Smooth muscle cell (in vitro differentiated cells): ENCODE results near the gene SLC7A14. TPM values are rescaled to one million over a fixed set of nuclear protein-coding genes. Genes with fewer than 3 reads are reported as not detected.

ENCODE experiments used
- DNase-seq: peaks from one replicate; lab custom pipeline; 2025; ENCODE audit not compliant: unreplicated experiment; lab: John Stamatoyannopoulos, UW
- H2AFZ ChIP-seq: fragments of 200-600 bp; sonication (generic); 2 replicates; pipeline ENCODE4 v1.6.0; 2016; ENCODE audit warnings: antibody characterized with exemption, low read depth, mild to moderate bottlenecking
- H3F3A ChIP-seq: fragments of 200-600 bp; sonication (generic); 2 replicates; pipeline ENCODE4 v1.6.0; 2017; ENCODE audit warnings: antibody characterized with exemption, low read depth
- H3K27ac ChIP-seq: fragments of 200-600 bp; sonication (generic); 2 replicates; pipeline ENCODE4 v1.5.1; 2016; ENCODE audit warnings: low read depth, mild to moderate bottlenecking
- H3K27me3 ChIP-seq: fragments of 200-600 bp; sonication (generic); 2 replicates; pipeline ENCODE4 v1.6.1; 2016; ENCODE audit warnings: low read depth, mild to moderate bottlenecking
- H3K36me3 ChIP-seq: fragments of 200-600 bp; sonication (generic); 2 replicates; pipeline ENCODE4 v1.5.1; 2016; ENCODE audit warnings: low read depth
- H3K4me1 ChIP-seq: fragments of 200-600 bp; sonication (generic); 2 replicates; pipeline ENCODE4 v1.5.1; 2016; ENCODE audit warnings: low read depth
- H3K4me2 ChIP-seq: fragments of 200-600 bp; sonication (generic); 2 replicates; pipeline ENCODE4 v1.6.0; 2016; ENCODE audit warnings: mild to moderate bottlenecking
- H3K4me3 ChIP-seq: fragments of 200-600 bp; sonication (generic); 2 replicates; pipeline ENCODE4 v1.5.1; 2016; ENCODE audit warnings: mild to moderate bottlenecking
- H3K79me2 ChIP-seq: fragments of 200-600 bp; sonication (generic); 2 replicates; pipeline ENCODE4 v1.6.0; 2016; ENCODE audit warnings: low read depth, mild to moderate bottlenecking
- H3K9ac ChIP-seq: fragments of 200-600 bp; sonication (generic); 2 replicates; pipeline ENCODE4 v1.6.0; 2016; ENCODE audit warnings: low read depth
- H3K9me3 ChIP-seq: fragments of 200-600 bp; sonication (generic); replicated peaks from 2 replicates; pipeline ENCODE4 v1.5.1; 2016; ENCODE audit warnings: low read depth
- H4K20me1 ChIP-seq: fragments of 200-600 bp; sonication (generic); 2 replicates; pipeline ENCODE4 v1.6.0; 2016; ENCODE audit warnings: low read depth
- CTCF ChIP-seq: fragments of 200-600 bp; sonication (generic); IDR thresholded peaks from 2 replicates; pipeline ENCODE4 v1.5.1; 2017; ENCODE audit warnings: borderline replicate concordance, mild to moderate bottlenecking, antibody characterized with exemption; ENCODE audit not compliant: insufficient read depth, poor library complexity, severe bottlenecking
- WGBS: methylation state at CpG from one replicate; pipeline ENCODE4 v1.1.7; 2016; ENCODE audit warnings: low lambda C conversion rate; 5-methylcytosine and 5-hydroxymethylcytosine counted together
- polyA plus RNA-seq: library from polyadenylated mRNA; unstranded; fragments of >200 nt; fragmentation: Nextera tagmentation; extraction: Ambion mirVana; gene quantifications from 2 replicates; pipeline ENCODE4 v1.2.1, GENCODE V29; 2016
- total RNA-seq: library from RNA; depleted of rRNA; stranded (reverse); fragments of >200 nt; gene quantifications from 2 replicates; pipeline ENCODE4 v1.2.3, GENCODE V29; 2014

SLC7A14 gene
- total and polyA plus RNA-seq, 2 experiments from 2014 or later: not detected

DNA sequence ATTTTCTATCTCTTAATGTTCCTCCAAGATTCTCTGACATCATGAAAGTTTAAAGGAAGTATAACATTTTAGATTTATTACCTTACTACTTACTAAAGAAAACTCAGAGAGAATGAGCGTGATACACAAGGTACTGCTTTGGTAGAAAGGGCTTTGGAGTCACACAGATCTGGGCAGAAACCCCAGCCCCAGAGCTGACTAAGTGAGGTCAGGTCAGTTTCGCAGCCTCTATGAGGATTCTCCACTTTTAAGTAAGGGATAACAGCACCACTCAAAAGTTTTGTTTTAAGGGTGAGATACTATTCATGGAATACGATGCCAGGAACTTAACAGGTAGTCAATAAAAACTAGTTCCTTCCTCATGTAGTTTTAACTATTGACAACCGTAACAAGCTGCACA, 91.1 kb downstream of the SLC7A14 start:
- Histone ChIP-seq H2AFZ (no peak overlapping the region), H3K9ac (no peak overlapping the region), H3K27me3 (no peaks in the 10 kb centered on the region), H3K4me2 (no peak overlapping the region), H3K4me1 (no peaks in the 10 kb centered on the region), H4K20me1 (no peaks in the 10 kb centered on the region), H3K27ac (no peak overlapping the region), H3K4me3 (no peak overlapping the region), H3F3A (peaks cover 5% of the 10 kb centered on the region), H3K36me3 (no peaks in the 10 kb centered on the region), H3K79me2 (no peaks in the 10 kb centered on the region), H3K9me3 (no peaks in the 10 kb centered on the region)
- 91% methylated on average over 4 of the region's 4 CpGs for WGBS
- no peak for TF ChIP-seq CTCF
- no peak for DNase-seq

DNA sequence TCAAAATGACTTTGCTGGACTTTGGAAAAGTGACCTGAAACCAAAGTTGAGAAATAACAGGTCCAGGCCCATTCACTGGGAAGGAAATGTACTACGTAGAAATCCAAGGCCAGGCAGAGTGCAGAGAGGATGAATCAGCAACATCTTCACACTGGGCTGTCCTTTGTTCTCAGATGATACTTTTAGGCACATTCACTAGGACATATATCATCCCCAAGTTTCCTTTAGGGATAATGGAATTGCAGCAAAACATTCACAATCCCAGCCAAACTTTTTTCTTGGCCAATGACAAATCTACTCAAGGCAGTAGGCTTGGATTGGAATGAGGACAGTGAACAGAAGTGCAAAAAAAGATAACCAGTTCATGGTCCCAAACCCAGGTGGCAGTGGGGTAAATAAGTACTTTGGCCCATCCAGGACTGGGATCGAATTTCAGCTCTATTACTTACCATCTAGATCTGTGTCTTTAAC, 92.1 kb downstream of the SLC7A14 start:
- Histone ChIP-seq H3K79me2 (no peaks in the 10 kb centered on the region), H3K27me3 (no peaks in the 10 kb centered on the region), H4K20me1 (no peaks in the 10 kb centered on the region), H3K4me1 (no peaks in the 10 kb centered on the region), H3F3A (peaks cover 5% of the 10 kb centered on the region), H3K9me3 (no peaks in the 10 kb centered on the region), H3K4me3 (no peak overlapping the region), H3K9ac (no peak overlapping the region), H3K4me2 (no peak overlapping the region), H2AFZ (no peak overlapping the region), H3K27ac (no peak overlapping the region), H3K36me3 (no peaks in the 10 kb centered on the region)
- WGBS: 57% methylated on average over 2 of the region's 2 CpGs
- TF ChIP-seq CTCF: no peak
- DNase-seq: no peak

GRCh38 chr3:170491901-170492300, 94.0 kb downstream of the SLC7A14 start:
- Histone ChIP-seq H3K9me3 (no peaks in the 10 kb centered on the region), H3K9ac (no peak overlapping the region), H3K27me3 (no peaks in the 10 kb centered on the region), H3F3A (peaks cover 5% of the 10 kb centered on the region), H3K4me1 (no peaks in the 10 kb centered on the region), H3K36me3 (no peaks in the 10 kb centered on the region), H4K20me1 (no peaks in the 10 kb centered on the region), H3K27ac (no peak overlapping the region), H3K4me3 (no peak overlapping the region), H3K4me2 (no peak overlapping the region), H3K79me2 (no peaks in the 10 kb centered on the region), H2AFZ (no peak overlapping the region)
- no peak for DNase-seq
- 96% methylated on average over 3 of the region's 3 CpGs for WGBS
- TF ChIP-seq CTCF: no peak

- no peak overlapping the region for H3K4me3 ChIP-seq
- H3K36me3 ChIP-seq: no peaks in the 10 kb centered on the region
- no peak overlapping the region for H2AFZ ChIP-seq
- H3K9ac ChIP-seq: no peak overlapping the region
- no peak overlapping the region for H3K27ac ChIP-seq
- DNase-seq: no peak
- no peaks in the 10 kb centered on the region for H4K20me1 ChIP-seq
- H3K4me1 ChIP-seq: no peaks in the 10 kb centered on the region
- H3F3A ChIP-seq: peaks cover 5% of the 10 kb centered on the region
- no peak for TF ChIP-seq CTCF
- no peaks in the 10 kb centered on the region for H3K27me3 ChIP-seq
- no peaks in the 10 kb centered on the region for H3K79me2 ChIP-seq
- H3K9me3 ChIP-seq: no peaks in the 10 kb centered on the region
- H3K4me2 ChIP-seq: no peak overlapping the region
- 93% methylated on average over 2 of the region's 2 CpGs for WGBS
These were observed 94.9 kb downstream of the SLC7A14 start for GRCh38 chr3:170490828-170491560.
